GM10248 (cell line): ENCODE results near the gene GSAP.
"Not testable (repeated sequence)": the region's sequence is repeated elsewhere in the genome, so short reads cannot be mapped to it uniquely, and the experiment has no call there.

Experiments
- CTCF ChIA-PET: fragments of 300-600 bp; sonication (Branson Sonifier 250); formaldehyde crosslinking; extraction: SDS; loops from one replicate; lab custom pipeline; 2021; ENCODE audit warnings: antibody characterized with exemption; lab: Yijun Ruan, JAX
- POLR2A ChIA-PET: fragments of 350-650 bp; sonication (Branson Sonifier 250); formaldehyde crosslinking; extraction: SDS; loops from one replicate; lab custom pipeline; 2020; ENCODE audit warnings: antibody characterized with exemption; lab: Yijun Ruan, JAX
- DNase-seq: peaks from one replicate; pipeline ENCODE4 v3.0.0; 2012; ENCODE audit errors: extremely low spot score
- CTCF ChIP-seq: IDR thresholded peaks from 2 replicates; pipeline ENCODE4 v1.5.1; 2012; ENCODE audit warnings: mild to moderate bottlenecking, low read depth; ENCODE audit errors: extremely low read depth, missing control alignments, control extremely low read depth

Gene GSAP

DNA sequence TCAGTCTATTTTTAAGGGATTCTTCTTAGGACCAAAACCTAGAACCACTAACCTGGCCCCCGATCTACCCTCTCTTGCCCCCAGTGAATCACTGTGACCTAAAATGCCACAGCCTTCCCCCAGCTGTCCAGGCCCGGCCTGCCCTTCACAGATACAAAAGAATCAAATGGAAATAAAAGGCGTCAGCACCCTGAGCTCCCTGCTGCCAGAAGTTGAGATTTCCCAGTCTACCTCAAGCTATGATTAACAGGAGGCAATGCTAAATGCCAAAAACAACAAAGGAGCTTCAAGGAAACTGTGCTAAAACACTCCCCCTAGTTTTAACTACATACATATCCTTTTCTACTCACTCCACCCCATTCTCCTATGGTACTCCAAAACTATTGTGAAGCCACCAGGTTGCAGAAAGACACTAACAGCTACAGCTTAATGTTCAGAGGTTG lies 67.8 kb downstream of the GSAP start:
- no peak for DNase-seq
- no peak for TF ChIP-seq CTCF
- ChIA-PET CTCF (interaction anchor here (0.8 to 1.1 kb wide), 4 partner anchors 11 to 62 kb away, joined by 3 to 5 read pairs (median 3); no protein-coding TSS in a partner anchor), POLR2A (no interaction called here)

GRCh38 chr7:77346441-77346840 lies 69.7 kb downstream of the GSAP start:
- ChIA-PET CTCF (interaction anchor here (1.2 kb wide), 1 partner anchor 14 kb away, joined by 3 read pairs; no protein-coding TSS in a partner anchor), POLR2A (no interaction called here)
- DNase-seq: no peak
- TF ChIP-seq CTCF: no peak

- CTCF ChIA-PET: interaction anchor here (1.2 kb wide), 1 partner anchor 13 kb away, joined by 3 read pairs; no protein-coding TSS in a partner anchor
- POLR2A ChIA-PET, DNase-seq: not testable (repeated sequence)
These were observed 70.7 kb downstream of the GSAP start for GRCh38 chr7:77345426-77345825.

- CTCF ChIA-PET: interaction anchor here (1.0 to 1.2 kb wide), 3 partner anchors 8 to 32 kb away, joined by 3 read pairs; no protein-coding TSS in a partner anchor
- TF ChIP-seq CTCF: no peak
- POLR2A ChIA-PET: no interaction called here
- no peak for DNase-seq
These were observed 76.4 kb downstream of the GSAP start for GRCh38 chr7:77339726-77340125.

GRCh38 chr7:77338883-77339629 lies 77.1 kb downstream of the GSAP start:
- DNase-seq: no peak
- POLR2A ChIA-PET: no interaction called here
- no peak for TF ChIP-seq CTCF
- CTCF ChIA-PET: interaction anchor here (1.0 to 1.2 kb wide), 2 partner anchors 14 to 33 kb away, joined by 3 read pairs; no protein-coding TSS in a partner anchor

DNA sequence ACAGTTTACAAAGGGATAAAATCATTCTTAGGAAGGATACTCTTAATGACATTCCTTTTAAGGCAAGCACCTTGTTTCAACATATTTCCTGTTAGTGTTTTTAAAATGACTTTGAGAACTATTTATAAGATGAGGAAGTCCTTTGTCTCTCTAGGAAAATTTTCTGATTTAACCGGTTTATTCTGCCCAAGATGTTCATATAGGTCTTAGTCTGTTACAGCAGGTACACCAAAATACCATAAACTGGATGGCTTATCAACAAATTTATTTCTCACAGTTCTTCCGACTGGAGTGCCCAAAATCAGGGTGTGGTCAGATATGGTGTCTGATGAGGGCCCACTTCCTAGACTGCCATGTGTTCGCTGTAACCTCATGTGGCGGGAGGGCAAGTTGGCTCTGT lies 77.9 kb downstream of the GSAP start:
- POLR2A ChIA-PET: no interaction called here
- no peak for DNase-seq
- CTCF ChIA-PET: no interaction called here
- TF ChIP-seq CTCF: no peak

DNA sequence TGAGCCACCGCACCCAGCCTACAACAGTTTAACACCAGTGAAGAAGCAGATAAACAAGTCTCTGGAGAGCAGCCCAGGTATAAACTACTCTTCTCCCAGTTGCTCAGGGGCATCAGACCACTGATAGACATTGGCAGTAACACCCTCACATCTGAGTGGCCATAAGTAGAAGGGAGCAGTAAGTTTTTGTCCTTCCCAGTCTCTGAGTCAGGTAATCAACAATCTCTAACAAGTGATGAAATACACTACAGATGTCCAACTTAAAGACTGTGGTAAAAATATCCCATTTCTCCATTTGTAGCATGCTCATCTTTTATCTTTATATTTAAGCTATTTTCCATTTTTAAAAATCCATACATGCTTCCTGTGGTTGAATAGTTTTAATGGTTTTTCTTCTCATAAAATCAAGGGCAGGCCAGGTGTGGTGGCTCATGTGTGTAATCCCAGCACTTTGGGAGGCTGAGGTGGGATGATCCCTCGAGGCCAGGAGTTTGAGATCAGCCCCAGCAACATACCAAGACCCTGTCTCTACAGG lies 78.6 kb downstream of the GSAP start:
- ChIA-PET POLR2A (no interaction called here), CTCF (no interaction called here)
- TF ChIP-seq CTCF: no peak
- no peak for DNase-seq
